ENCODE results near the gene ATXN10. TPM values are rescaled to one million over a fixed set of nuclear protein-coding genes. Genes with fewer than 3 reads are reported as not detected.

ATXN10 gene
- total and polyA plus RNA-seq, 3 donors from 2014 or later = 171 to 204 (median 176) TPM

GRCh38 chr22:45740236-45740635, 68.6 kb downstream of the ATXN10 start:
- no peaks in the 10 kb centered on the region for H3K4me1 ChIP-seq
- H3K9me3 ChIP-seq = no peaks in the 10 kb centered on the region
- no peak overlapping the region for H3K27ac ChIP-seq
- intact Hi-C loops (cut with DNase I; ENCODE audit: low total_unique reads) = no loop called here
- H3K36me3 ChIP-seq (ENCODE audit: low read depth, missing control alignments) = no peaks in the 10 kb centered on the region
- TF ChIP-seq, protein P1, sequence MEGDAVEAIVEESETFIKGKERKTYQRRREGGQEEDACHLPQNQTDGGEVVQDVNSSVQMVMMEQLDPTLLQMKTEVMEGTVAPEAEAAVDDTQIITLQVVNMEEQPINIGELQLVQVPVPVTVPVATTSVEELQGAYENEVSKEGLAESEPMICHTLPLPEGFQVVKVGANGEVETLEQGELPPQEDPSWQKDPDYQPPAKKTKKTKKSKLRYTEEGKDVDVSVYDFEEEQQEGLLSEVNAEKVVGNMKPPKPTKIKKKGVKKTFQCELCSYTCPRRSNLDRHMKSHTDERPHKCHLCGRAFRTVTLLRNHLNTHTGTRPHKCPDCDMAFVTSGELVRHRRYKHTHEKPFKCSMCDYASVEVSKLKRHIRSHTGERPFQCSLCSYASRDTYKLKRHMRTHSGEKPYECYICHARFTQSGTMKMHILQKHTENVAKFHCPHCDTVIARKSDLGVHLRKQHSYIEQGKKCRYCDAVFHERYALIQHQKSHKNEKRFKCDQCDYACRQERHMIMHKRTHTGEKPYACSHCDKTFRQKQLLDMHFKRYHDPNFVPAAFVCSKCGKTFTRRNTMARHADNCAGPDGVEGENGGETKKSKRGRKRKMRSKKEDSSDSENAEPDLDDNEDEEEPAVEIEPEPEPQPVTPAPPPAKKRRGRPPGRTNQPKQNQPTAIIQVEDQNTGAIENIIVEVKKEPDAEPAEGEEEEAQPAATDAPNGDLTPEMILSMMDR (IDR thresholded peaks at IDR 0.05) = no peak
- TF ChIP-seq POLR2A (IDR thresholded peaks at IDR 0.05) = no peak
- no peak for DNase-seq
- 97 to 98% methylated on average over 3 of the region's 3 CpGs for WGBS, 2 donors
- no peaks in the 10 kb centered on the region for H3K27me3 ChIP-seq
- H3K4me3 ChIP-seq = no peak overlapping the region

- H3K36me3 ChIP-seq (ENCODE audit: low read depth, missing control alignments) = no peaks in the 10 kb centered on the region
- no peak for DNase-seq
- TF ChIP-seq POLR2A (IDR thresholded peaks at IDR 0.05) = no peak
- TF ChIP-seq, protein P1 (IDR thresholded peaks at IDR 0.05) = no peak
- H3K4me3 ChIP-seq = no peak overlapping the region
- WGBS, 2 donors = 88 to 90% methylated on average over 8 of the region's 8 CpGs
- no peaks in the 10 kb centered on the region for H3K27me3 ChIP-seq
- intact Hi-C loops (cut with DNase I; ENCODE audit: low total_unique reads) = no loop called here
- no peaks in the 10 kb centered on the region for H3K9me3 ChIP-seq
- no peak overlapping the region for H3K27ac ChIP-seq
- H3K4me1 ChIP-seq = no peaks in the 10 kb centered on the region
Measured at GRCh38 chr22:45742866-45743450, 71.3 kb downstream of the ATXN10 start.

DNA sequence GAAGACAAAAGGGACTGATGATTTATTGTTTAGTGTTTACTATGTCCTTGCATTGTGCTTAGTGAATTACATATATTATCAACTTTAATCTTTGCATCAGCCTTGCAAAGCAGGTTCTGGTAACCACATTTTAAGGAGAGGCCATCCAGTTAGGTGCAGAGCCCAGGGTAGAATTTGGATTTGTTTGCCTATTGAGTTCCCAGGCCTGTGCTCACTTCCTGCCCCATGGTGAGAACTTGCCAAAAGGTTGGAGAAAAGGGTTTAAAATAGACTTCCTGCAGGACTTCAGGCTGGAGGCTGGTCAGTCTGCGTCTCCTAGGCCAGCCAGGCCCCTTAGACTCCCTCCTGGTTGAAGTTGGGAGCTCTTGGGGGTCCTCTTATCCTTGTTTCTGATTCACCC, 72.1 kb downstream of the ATXN10 start:
- no peaks in the 10 kb centered on the region for H3K27me3 ChIP-seq
- WGBS, 2 donors = 86 to 100% methylated on average over 1 of the region's 1 CpG
- DNase-seq = no peak
- no peaks in the 10 kb centered on the region for H3K36me3 ChIP-seq (ENCODE audit: low read depth, missing control alignments)
- intact Hi-C loops (cut with DNase I; ENCODE audit: low total_unique reads) = no loop called here
- no peak overlapping the region for H3K27ac ChIP-seq
- no peak overlapping the region for H3K4me3 ChIP-seq
- H3K9me3 ChIP-seq = no peaks in the 10 kb centered on the region
- no peaks in the 10 kb centered on the region for H3K4me1 ChIP-seq
- TF ChIP-seq, protein P1 (IDR thresholded peaks at IDR 0.05) = no peak
- no peak for TF ChIP-seq POLR2A (IDR thresholded peaks at IDR 0.05)

DNA sequence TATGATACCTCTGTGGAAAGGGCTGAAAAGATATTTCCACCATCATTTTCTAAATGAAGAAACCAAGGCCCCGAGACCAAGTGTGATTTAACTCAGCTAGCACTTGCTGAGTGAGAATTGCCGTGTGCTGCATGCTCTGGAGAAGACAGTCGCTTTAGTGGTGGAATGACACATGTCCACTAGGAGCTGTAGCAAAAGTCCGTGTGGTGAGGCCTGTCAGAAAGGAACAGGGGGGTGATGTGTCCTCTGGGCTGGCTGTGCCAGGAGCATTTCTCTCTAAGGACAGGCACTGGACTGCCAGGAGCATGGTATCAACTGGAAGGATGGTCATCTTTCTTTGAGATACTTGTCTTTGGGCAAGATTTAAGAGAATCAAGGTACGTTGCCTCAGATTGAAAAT, 72.8 kb downstream of the ATXN10 start:
- H3K27me3 ChIP-seq = no peaks in the 10 kb centered on the region
- intact Hi-C loops (cut with DNase I; ENCODE audit: low total_unique reads) = no loop called here
- no peak overlapping the region for H3K4me3 ChIP-seq
- no peak for DNase-seq
- 93 to 95% methylated on average over 5 of the region's 5 CpGs for WGBS, 2 donors
- H3K4me1 ChIP-seq = no peaks in the 10 kb centered on the region
- H3K36me3 ChIP-seq (ENCODE audit: low read depth, missing control alignments) = no peaks in the 10 kb centered on the region
- TF ChIP-seq POLR2A (IDR thresholded peaks at IDR 0.05) = no peak
- TF ChIP-seq, protein P1 (IDR thresholded peaks at IDR 0.05) = no peak
- no peaks in the 10 kb centered on the region for H3K9me3 ChIP-seq
- no peak overlapping the region for H3K27ac ChIP-seq

DNA sequence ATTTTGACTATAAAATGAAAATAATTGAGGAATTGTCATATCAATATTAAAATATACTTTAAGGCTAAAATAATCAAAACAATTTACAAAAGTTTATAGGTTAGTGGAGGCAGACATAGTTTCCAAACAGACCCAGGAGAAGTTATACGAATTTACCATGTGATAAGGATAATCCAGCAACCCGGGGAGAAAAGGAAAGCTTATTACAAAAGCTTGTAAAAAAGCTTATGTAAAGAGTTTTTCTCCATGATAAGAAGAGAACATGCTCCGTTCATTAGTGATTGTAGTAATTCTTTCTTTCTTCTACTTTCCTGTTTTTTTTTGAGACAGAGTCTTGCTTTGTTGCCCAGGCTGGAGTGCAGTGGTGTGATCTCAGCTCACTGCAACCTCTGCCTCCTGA, 79.0 kb downstream of the ATXN10 start:
- no peak for DNase-seq
- Histone ChIP-seq H3K4me1 (no peaks in the 10 kb centered on the region), H3K36me3 (ENCODE audit: low read depth, missing control alignments) (no peaks in the 10 kb centered on the region), H3K4me3 (no peak overlapping the region), H3K9me3 (no peaks in the 10 kb centered on the region), H3K27me3 (no peaks in the 10 kb centered on the region), H3K27ac (no peak overlapping the region)
- intact Hi-C loops (cut with DNase I; ENCODE audit: low total_unique reads) = no loop called here
- TF ChIP-seq, protein P1 (IDR thresholded peaks at IDR 0.05) = no peak
- TF ChIP-seq POLR2A (IDR thresholded peaks at IDR 0.05) = no peak
- 59 to 80% methylated on average over 3 of the region's 3 CpGs for WGBS, 2 donors
